ENCODE data around the gene IGSF9B.

DNA sequence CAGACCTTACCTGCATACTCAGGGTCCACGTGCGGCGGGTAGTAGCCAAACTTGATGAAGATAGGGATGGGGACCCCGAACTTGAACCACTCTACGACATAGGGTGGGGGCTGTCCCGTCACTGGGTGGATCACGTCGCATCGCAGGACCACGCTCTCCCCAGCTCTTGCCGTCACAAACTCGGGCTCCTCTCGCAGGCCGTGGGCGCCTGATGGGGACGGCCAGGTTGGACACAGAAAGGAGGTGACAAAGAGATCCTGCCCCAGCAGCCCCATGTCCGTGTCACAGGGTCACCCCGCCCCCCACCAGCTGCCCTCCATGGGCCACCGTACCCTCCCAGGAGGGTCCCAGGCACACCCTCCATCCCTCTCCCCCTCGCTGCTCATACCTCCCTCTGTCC, 10.7 kb downstream of the IGSF9B start:
- TF ChIP-seq CTCF (conservative IDR thresholded peaks at IDR 0.05) (no peak), ZFX (IDR thresholded peaks at IDR 0.05) (no peak)

Measured in C4-2B (cell line).